Lower lobe of right lung (tissue), 2 donors: ENCODE data around the gene HRH1. TPM values are rescaled to one million over a fixed set of nuclear protein-coding genes. Genes with fewer than 3 reads are reported as not detected.
A peak's percentile ranks its signal among the peaks of the same experiment; 100 is the strongest.
"Not testable (repeated sequence)": the region's sequence is repeated elsewhere in the genome, so short reads cannot be mapped to it uniquely, and the experiment has no call there.

Experiments
- ATAC-seq, 2 donors: fragments of 200-7000 bp; cut with Tn5 transposase; one replicate each; pipeline ENCODE4 v1.9.1; 2020 to 2022; ENCODE audit warnings: mild to moderate bottlenecking in 2 of 2, moderate library complexity in 2 of 2
- DNase-seq: peaks from one replicate; pipeline ENCODE4 v3.0.0-alpha.2; 2020
- H3K27ac ChIP-seq: fragments of 200-600 bp; one replicate; pipeline ENCODE4 v1.8.0; 2022
- H3K27me3 ChIP-seq: fragments of 200-600 bp; one replicate; pipeline ENCODE4 v1.8.0; 2022; ENCODE audit warnings: low read depth
- H3K36me3 ChIP-seq: fragments of 200-600 bp; one replicate; pipeline ENCODE4 v1.8.0; 2022; ENCODE audit warnings: mild to moderate bottlenecking
- H3K4me1 ChIP-seq: fragments of 200-600 bp; one replicate; pipeline ENCODE4 v1.8.0; 2022
- H3K4me3 ChIP-seq: fragments of 200-600 bp; one replicate; pipeline ENCODE4 v1.8.0; 2022; ENCODE audit warnings: mild to moderate bottlenecking
- H3K9me3 ChIP-seq: fragments of 200-600 bp; one replicate; pipeline ENCODE4 v1.8.0; 2022
- CTCF ChIP-seq: fragments of 200-600 bp; IDR thresholded peaks from one replicate; pipeline ENCODE4 v1.8.0; 2022; ENCODE audit warnings: antibody characterized with exemption, mild to moderate bottlenecking
- intact Hi-C: fragments of 100-400 bp; cut with DNase I; formaldehyde crosslinking; loops from one replicate; pipeline ENCODE4 v1.11.0; 2022
- total RNA-seq: library from RNA; stranded (reverse); fragmentation: NEBNext Ultra II Directional; extraction: Animal tissue kit (Norgen Biotek cat#: 25700); gene quantifications from one replicate; pipeline ENCODE4 v1.2.1, GENCODE V29; 2021
- donor health status: DM: no; HTN: yes; CAD: no; lungs with severe emphysema.

Gene HRH1
- total RNA-seq, 1 donor from 2014 or later: 6.4 TPM

- DNase-seq (no peak), ATAC-seq (no peak)
- no peak overlapping the region for H3K27ac ChIP-seq
- H3K27me3 ChIP-seq: no peaks in the 10 kb centered on the region
- intact Hi-C loops: no loop called here
- no peak for TF ChIP-seq CTCF
- peaks cover 5% of the 10 kb centered on the region for H3K36me3 ChIP-seq
- peaks cover 36% of the 10 kb centered on the region for H3K4me1 ChIP-seq
- H3K4me3 ChIP-seq: no peak overlapping the region
- no peaks in the 10 kb centered on the region for H3K9me3 ChIP-seq
Observed at GRCh38 chr3:11204697-11205348, 50.5 kb downstream of the HRH1 start.

DNA sequence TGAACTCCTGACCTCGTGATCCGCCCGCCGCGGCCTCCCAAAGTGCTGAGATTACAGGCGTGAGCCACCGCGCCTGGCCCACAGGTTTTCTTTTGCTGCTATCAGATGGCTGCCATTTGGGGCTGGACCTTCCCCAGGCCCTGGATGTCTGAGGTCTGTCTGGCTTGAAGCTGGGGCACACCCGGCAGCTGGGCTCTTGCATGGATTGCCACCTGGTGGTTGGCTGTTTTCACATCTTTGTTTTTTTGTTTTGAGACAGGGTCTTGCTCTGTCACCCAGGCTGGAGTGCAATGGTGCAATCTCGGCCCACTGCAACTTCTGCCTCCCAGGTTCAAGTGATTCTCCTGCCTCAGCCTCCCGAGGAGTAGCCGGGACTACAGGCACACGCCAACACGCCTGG is 51.6 kb downstream of the HRH1 start:
- DNase-seq, ATAC-seq, intact Hi-C loops: not testable (repeated sequence)

GRCh38 chr3:11206316-11206715 is 52.0 kb downstream of the HRH1 start:
- H3K4me1 ChIP-seq: peaks cover 29% of the 10 kb centered on the region
- no peak overlapping the region for H3K4me3 ChIP-seq
- peak; percentile 85 for DNase-seq
- intact Hi-C loops: no loop called here
- peaks cover 5% of the 10 kb centered on the region for H3K36me3 ChIP-seq
- H3K27me3 ChIP-seq: no peaks in the 10 kb centered on the region
- no peak for TF ChIP-seq CTCF
- peak; percentile 78 to 86 for ATAC-seq
- peak overlapping the region; percentile 1 for H3K27ac ChIP-seq
- H3K9me3 ChIP-seq: no peaks in the 10 kb centered on the region

More for the DNA sequence above, 51.6 kb downstream of the HRH1 start:
- Histone ChIP-seq H3K27ac (peak overlapping the region; percentile 1), H3K4me1 (peaks cover 29% of the 10 kb centered on the region)
- not testable (repeated sequence) for H3K4me3 ChIP-seq, H3K36me3 ChIP-seq, H3K27me3 ChIP-seq, H3K9me3 ChIP-seq
- peak; percentile 7 for TF ChIP-seq CTCF

DNA sequence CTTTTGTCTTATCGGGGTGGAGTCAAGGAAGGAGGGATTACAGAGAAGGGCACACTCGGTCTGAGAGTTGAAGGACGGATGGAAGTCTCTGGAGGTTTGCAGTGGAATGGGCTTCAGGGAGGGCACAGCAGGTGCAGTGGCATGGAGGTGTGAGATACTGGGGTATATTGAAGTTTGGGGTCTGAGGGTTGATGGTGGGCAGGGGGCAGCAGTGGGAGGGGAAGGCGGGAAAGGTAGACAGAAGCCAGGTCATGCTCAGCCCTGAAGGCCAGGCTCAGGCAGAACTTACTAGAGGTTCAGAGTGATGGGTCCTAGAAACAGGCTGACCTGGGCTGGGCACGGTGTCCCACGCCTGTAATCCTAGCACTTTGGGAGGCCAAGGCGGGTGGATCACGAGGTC is 52.7 kb downstream of the HRH1 start:
- DNase-seq (no peak), ATAC-seq (peak; percentile 3 to 12)
- no peaks in the 10 kb centered on the region for H3K27me3 ChIP-seq
- H3K36me3 ChIP-seq: peaks cover 5% of the 10 kb centered on the region
- no peaks in the 10 kb centered on the region for H3K9me3 ChIP-seq
- no peak for TF ChIP-seq CTCF
- intact Hi-C loops: no loop called here
- peaks cover 22% of the 10 kb centered on the region for H3K4me1 ChIP-seq
- no peak overlapping the region for H3K4me3 ChIP-seq
- H3K27ac ChIP-seq: no peak overlapping the region

DNA sequence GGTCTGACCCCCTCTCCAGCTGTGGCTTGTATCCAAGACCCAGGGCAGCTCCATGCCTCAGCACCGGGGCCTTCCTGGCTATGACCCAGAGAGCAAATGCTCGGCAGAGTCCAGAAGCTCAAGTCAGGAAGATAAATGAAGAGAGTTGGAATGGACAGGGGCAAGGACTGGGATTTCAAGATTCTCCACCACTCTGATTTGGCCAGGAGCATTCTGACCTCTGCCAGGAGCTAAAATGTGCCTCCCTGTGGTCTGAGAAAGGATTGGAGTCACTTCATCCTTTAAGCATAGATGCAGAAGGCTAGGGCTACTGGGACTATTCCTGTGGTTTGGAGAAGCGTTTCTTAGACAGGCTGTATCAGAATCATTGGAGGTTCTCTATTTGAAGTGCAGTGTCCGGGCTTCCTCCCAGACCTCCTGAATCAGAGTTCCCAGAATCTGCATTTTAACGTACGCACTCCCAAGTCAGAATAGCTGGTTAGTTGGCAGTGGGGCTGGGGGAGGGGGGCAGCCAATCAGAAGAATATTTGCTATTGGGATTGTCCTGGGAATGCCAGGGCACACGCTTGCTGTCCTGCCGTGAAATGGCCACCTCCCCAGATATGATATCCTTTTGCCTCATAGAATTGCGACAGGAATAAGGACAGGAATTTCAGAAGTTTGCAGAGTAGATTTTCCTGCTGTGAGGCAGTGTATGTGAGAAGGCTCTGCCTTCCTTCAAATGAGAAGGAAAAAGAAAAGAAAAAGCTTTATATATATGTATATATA is 57.4 kb downstream of the HRH1 start:
- no peak overlapping the region for H3K27ac ChIP-seq

More for the DNA sequence above, 57.4 kb downstream of the HRH1 start:
- peaks cover 13% of the 10 kb centered on the region for H3K4me1 ChIP-seq
- peaks cover 5% of the 10 kb centered on the region for H3K36me3 ChIP-seq
- TF ChIP-seq CTCF: no peak
- no peaks in the 10 kb centered on the region for H3K27me3 ChIP-seq
- no peak overlapping the region for H3K4me3 ChIP-seq
- ATAC-seq: no peak
- DNase-seq: no peak
- H3K9me3 ChIP-seq: no peaks in the 10 kb centered on the region
- intact Hi-C loops: no loop called here
